ENCODE measurements around the gene CADM2.

The CADM2 gene

GRCh38 chr3:85020828-85021227, 62.0 kb downstream of the CADM2 start:
- no peak overlapping the region for H4K91ac ChIP-seq (ENCODE audit: low read length)
- no peak overlapping the region for H2AK5ac ChIP-seq (ENCODE audit: low read length, severe bottlenecking)
- H3K9ac ChIP-seq (ENCODE audit: low read length): no peak overlapping the region
- no peak for DNase-seq
- no peak overlapping the region for H3K23ac ChIP-seq (ENCODE audit: low read length in 2 of 2)
- no peak overlapping the region for H4K8ac ChIP-seq (ENCODE audit: low read length)
- H3K4me3 ChIP-seq (ENCODE audit: insufficient read depth in 1 of 2, low read depth in 1 of 2, low read length in 2 of 2): no peak overlapping the region
- no peak overlapping the region for H2BK15ac ChIP-seq (ENCODE audit: low read depth, poor library complexity, severe bottlenecking)
- no peak overlapping the region for H2BK120ac ChIP-seq (ENCODE audit: low read depth, low read length)
- no peaks in the 10 kb centered on the region for H3K36me3 ChIP-seq (ENCODE audit: control insufficient read depth in 1 of 2, insufficient read depth in 2 of 2, low read depth in 1 of 2, low read length in 2 of 2)
- H3K9me3 ChIP-seq (ENCODE audit: control insufficient read depth, low read length): no peaks in the 10 kb centered on the region
- no peak overlapping the region for H3K27ac ChIP-seq (ENCODE audit: low read length, poor library complexity, severe bottlenecking)
- no peak overlapping the region for H3K18ac ChIP-seq (ENCODE audit: low read depth in 1 of 2, low read length in 2 of 2)
- H2AFZ ChIP-seq (ENCODE audit: low read depth, low read length): no peak overlapping the region
- no peak overlapping the region for H3K14ac ChIP-seq (ENCODE audit: low read length in 2 of 2)
- no peak overlapping the region for H3K4me2 ChIP-seq (ENCODE audit: low read length, poor library complexity, severe bottlenecking)
- H2BK12ac ChIP-seq (ENCODE audit: low read length in 2 of 2): no peak overlapping the region
- no peaks in the 10 kb centered on the region for H3K4me1 ChIP-seq (ENCODE audit: control insufficient read depth, insufficient read depth, low read depth, low read length)
- H3K79me1 ChIP-seq (replicated peaks; ENCODE audit: low read length, poor library complexity, severe bottlenecking): no peaks in the 10 kb centered on the region
- no peak overlapping the region for H2BK5ac ChIP-seq (ENCODE audit: low read depth, low read length, poor library complexity, severe bottlenecking)
- 54% methylated on average over 4 of the region's 5 CpGs for WGBS
- H3K4ac ChIP-seq (ENCODE audit: low read depth in 1 of 2, low read length in 2 of 2): no peak overlapping the region
- H3K27me3 ChIP-seq (ENCODE audit: control insufficient read depth in 1 of 2, insufficient read depth in 1 of 2, low read length in 2 of 2): no peaks in the 10 kb centered on the region

- Histone ChIP-seq H3K4me3 (ENCODE audit: insufficient read depth in 1 of 2, low read depth in 1 of 2, low read length in 2 of 2) (no peak overlapping the region), H2BK120ac (ENCODE audit: low read depth, low read length) (no peak overlapping the region), H2BK5ac (ENCODE audit: low read depth, low read length, poor library complexity, severe bottlenecking) (no peak overlapping the region), H3K9me3 (ENCODE audit: control insufficient read depth, low read length) (no peaks in the 10 kb centered on the region), H3K27me3 (ENCODE audit: control insufficient read depth in 1 of 2, insufficient read depth in 1 of 2, low read length in 2 of 2) (no peaks in the 10 kb centered on the region), H3K14ac (ENCODE audit: low read length in 2 of 2) (no peak overlapping the region), H2BK12ac (ENCODE audit: low read length in 2 of 2) (no peak overlapping the region), H3K4me2 (ENCODE audit: low read length, poor library complexity, severe bottlenecking) (no peak overlapping the region), H3K36me3 (ENCODE audit: control insufficient read depth in 1 of 2, insufficient read depth in 2 of 2, low read depth in 1 of 2, low read length in 2 of 2) (no peaks in the 10 kb centered on the region), H3K4ac (ENCODE audit: low read depth in 1 of 2, low read length in 2 of 2) (no peak overlapping the region), H3K4me1 (ENCODE audit: control insufficient read depth, insufficient read depth, low read depth, low read length) (no peaks in the 10 kb centered on the region), H2BK15ac (ENCODE audit: low read depth, poor library complexity, severe bottlenecking) (no peak overlapping the region), H3K18ac (ENCODE audit: low read depth in 1 of 2, low read length in 2 of 2) (no peak overlapping the region), H3K79me1 (replicated peaks; ENCODE audit: low read length, poor library complexity, severe bottlenecking) (no peaks in the 10 kb centered on the region), H3K27ac (ENCODE audit: low read length, poor library complexity, severe bottlenecking) (no peak overlapping the region), H4K91ac (ENCODE audit: low read length) (no peak overlapping the region), H3K23ac (ENCODE audit: low read length in 2 of 2) (no peak overlapping the region), H4K8ac (ENCODE audit: low read length) (no peak overlapping the region), H2AFZ (ENCODE audit: low read depth, low read length) (no peak overlapping the region), H3K9ac (ENCODE audit: low read length) (no peak overlapping the region), H2AK5ac (ENCODE audit: low read length, severe bottlenecking) (no peak overlapping the region)
- 54% methylated on average over 7 of the region's 7 CpGs for WGBS
- DNase-seq: no peak
Observed at GRCh38 chr3:85030052-85030451, 71.3 kb downstream of the CADM2 start.

GRCh38 chr3:85037203-85037602, 78.4 kb downstream of the CADM2 start:
- H4K8ac ChIP-seq (ENCODE audit: low read length): no peak overlapping the region
- no peak overlapping the region for H3K27ac ChIP-seq (ENCODE audit: low read length, poor library complexity, severe bottlenecking)
- DNase-seq: no peak
- no peak overlapping the region for H3K4ac ChIP-seq (ENCODE audit: low read depth in 1 of 2, low read length in 2 of 2)
- no peak overlapping the region for H3K18ac ChIP-seq (ENCODE audit: low read depth in 1 of 2, low read length in 2 of 2)
- no peaks in the 10 kb centered on the region for H3K4me1 ChIP-seq (ENCODE audit: control insufficient read depth, insufficient read depth, low read depth, low read length)
- no peak overlapping the region for H3K4me3 ChIP-seq (ENCODE audit: insufficient read depth in 1 of 2, low read depth in 1 of 2, low read length in 2 of 2)
- no peak overlapping the region for H2BK120ac ChIP-seq (ENCODE audit: low read depth, low read length)
- no peak overlapping the region for H4K91ac ChIP-seq (ENCODE audit: low read length)
- no peak overlapping the region for H3K23ac ChIP-seq (ENCODE audit: low read length in 2 of 2)
- H3K27me3 ChIP-seq (ENCODE audit: control insufficient read depth in 1 of 2, insufficient read depth in 1 of 2, low read length in 2 of 2): no peaks in the 10 kb centered on the region
- H3K14ac ChIP-seq (ENCODE audit: low read length in 2 of 2): no peak overlapping the region
- no peak overlapping the region for H3K9ac ChIP-seq (ENCODE audit: low read length)
- no peak overlapping the region for H2BK12ac ChIP-seq (ENCODE audit: low read length in 2 of 2)
- WGBS: 58% methylated on average over 1 of the region's 2 CpGs
- no peaks in the 10 kb centered on the region for H3K36me3 ChIP-seq (ENCODE audit: control insufficient read depth in 1 of 2, insufficient read depth in 2 of 2, low read depth in 1 of 2, low read length in 2 of 2)
- H3K79me1 ChIP-seq (replicated peaks; ENCODE audit: low read length, poor library complexity, severe bottlenecking): no peaks in the 10 kb centered on the region
- H2AFZ ChIP-seq (ENCODE audit: low read depth, low read length): no peak overlapping the region
- H2AK5ac ChIP-seq (ENCODE audit: low read length, severe bottlenecking): no peak overlapping the region
- H2BK15ac ChIP-seq (ENCODE audit: low read depth, poor library complexity, severe bottlenecking): no peak overlapping the region
- no peaks in the 10 kb centered on the region for H3K9me3 ChIP-seq (ENCODE audit: control insufficient read depth, low read length)
- H3K4me2 ChIP-seq (ENCODE audit: low read length, poor library complexity, severe bottlenecking): no peak overlapping the region
- no peak overlapping the region for H2BK5ac ChIP-seq (ENCODE audit: low read depth, low read length, poor library complexity, severe bottlenecking)

GRCh38 chr3:85041001-85041400, 82.2 kb downstream of the CADM2 start:
- H3K4ac ChIP-seq (ENCODE audit: low read depth in 1 of 2, low read length in 2 of 2): no peak overlapping the region
- no peak overlapping the region for H3K14ac ChIP-seq (ENCODE audit: low read length in 2 of 2)
- H3K27ac ChIP-seq (ENCODE audit: low read length, poor library complexity, severe bottlenecking): no peak overlapping the region
- H2BK5ac ChIP-seq (ENCODE audit: low read depth, low read length, poor library complexity, severe bottlenecking): no peak overlapping the region
- H3K4me1 ChIP-seq (ENCODE audit: control insufficient read depth, insufficient read depth, low read depth, low read length): no peaks in the 10 kb centered on the region
- no peak overlapping the region for H3K18ac ChIP-seq (ENCODE audit: low read depth in 1 of 2, low read length in 2 of 2)
- H3K36me3 ChIP-seq (ENCODE audit: control insufficient read depth in 1 of 2, insufficient read depth in 2 of 2, low read depth in 1 of 2, low read length in 2 of 2): no peaks in the 10 kb centered on the region
- no peak overlapping the region for H3K9ac ChIP-seq (ENCODE audit: low read length)
- H3K27me3 ChIP-seq (ENCODE audit: control insufficient read depth in 1 of 2, insufficient read depth in 1 of 2, low read length in 2 of 2): no peaks in the 10 kb centered on the region
- WGBS: 89% methylated on average over 2 of the region's 4 CpGs
- DNase-seq: no peak
- H3K23ac ChIP-seq (ENCODE audit: low read length in 2 of 2): no peak overlapping the region
- no peaks in the 10 kb centered on the region for H3K9me3 ChIP-seq (ENCODE audit: control insufficient read depth, low read length)
- H2BK15ac ChIP-seq (ENCODE audit: low read depth, poor library complexity, severe bottlenecking): no peak overlapping the region
- no peak overlapping the region for H3K4me2 ChIP-seq (ENCODE audit: low read length, poor library complexity, severe bottlenecking)
- no peak overlapping the region for H3K4me3 ChIP-seq (ENCODE audit: insufficient read depth in 1 of 2, low read depth in 1 of 2, low read length in 2 of 2)
- H2BK12ac ChIP-seq (ENCODE audit: low read length in 2 of 2): no peak overlapping the region
- H3K79me1 ChIP-seq (replicated peaks; ENCODE audit: low read length, poor library complexity, severe bottlenecking): no peaks in the 10 kb centered on the region
- H4K8ac ChIP-seq (ENCODE audit: low read length): no peak overlapping the region
- H4K91ac ChIP-seq (ENCODE audit: low read length): no peak overlapping the region
- H2BK120ac ChIP-seq (ENCODE audit: low read depth, low read length): no peak overlapping the region
- H2AK5ac ChIP-seq (ENCODE audit: low read length, severe bottlenecking): no peak overlapping the region
- H2AFZ ChIP-seq (ENCODE audit: low read depth, low read length): no peak overlapping the region

All from mesenchymal stem cell (in vitro differentiated cells and primary cell).